ENCODE data around the gene PRDX6. TPM values are rescaled to one million over a fixed set of nuclear protein-coding genes. Genes with fewer than 3 reads are reported as not detected.

The PRDX6 gene
- total RNA-seq, 1 donor = 140 TPM

DNA sequence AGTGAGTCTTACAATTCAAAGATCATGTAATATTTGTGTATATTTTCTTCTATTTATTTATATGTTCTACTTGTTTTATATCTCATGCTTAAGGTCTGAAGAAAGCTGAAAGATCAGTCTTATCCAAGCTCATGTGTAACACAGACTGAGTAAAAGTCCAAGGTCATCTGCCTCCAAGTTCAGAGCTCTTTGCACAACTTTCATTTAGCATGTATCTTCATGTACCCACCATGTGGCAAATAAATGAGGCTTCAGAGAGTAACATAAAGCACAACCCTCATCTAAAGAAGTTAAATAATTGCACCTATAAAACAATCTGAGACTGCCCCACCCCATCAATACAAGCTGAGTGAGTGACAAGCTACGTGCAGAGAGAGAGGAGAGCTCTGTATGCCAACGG, 38.5 kb upstream of the PRDX6 start:
- Histone ChIP-seq H2AFZ (ENCODE audit: low read length) (no peak overlapping the region), H3K4me2 (ENCODE audit: insufficient read depth, low read length) (no peak overlapping the region), H3K27ac (ENCODE audit: low read depth, low read length) (no peak overlapping the region), H3K36me3 (ENCODE audit: insufficient read depth, low read length) (no peaks in the 10 kb centered on the region), H3K4me3 (ENCODE audit: insufficient read depth, low read length) (no peak overlapping the region), H3K9me3 (ENCODE audit: low read depth, low read length) (no peaks in the 10 kb centered on the region), H3K79me2 (ENCODE audit: insufficient read depth, low read length) (no peaks in the 10 kb centered on the region), H4K20me1 (ENCODE audit: insufficient read depth, low read length) (no peaks in the 10 kb centered on the region), H3K4me1 (ENCODE audit: insufficient read depth, low read length) (no peaks in the 10 kb centered on the region), H3K27me3 (ENCODE audit: insufficient read depth, low read length) (no peaks in the 10 kb centered on the region)
- DNase-seq (ENCODE audit: insufficient read length, low spot score, missing footprints) = no peak
- TF ChIP-seq, protein P1, sequence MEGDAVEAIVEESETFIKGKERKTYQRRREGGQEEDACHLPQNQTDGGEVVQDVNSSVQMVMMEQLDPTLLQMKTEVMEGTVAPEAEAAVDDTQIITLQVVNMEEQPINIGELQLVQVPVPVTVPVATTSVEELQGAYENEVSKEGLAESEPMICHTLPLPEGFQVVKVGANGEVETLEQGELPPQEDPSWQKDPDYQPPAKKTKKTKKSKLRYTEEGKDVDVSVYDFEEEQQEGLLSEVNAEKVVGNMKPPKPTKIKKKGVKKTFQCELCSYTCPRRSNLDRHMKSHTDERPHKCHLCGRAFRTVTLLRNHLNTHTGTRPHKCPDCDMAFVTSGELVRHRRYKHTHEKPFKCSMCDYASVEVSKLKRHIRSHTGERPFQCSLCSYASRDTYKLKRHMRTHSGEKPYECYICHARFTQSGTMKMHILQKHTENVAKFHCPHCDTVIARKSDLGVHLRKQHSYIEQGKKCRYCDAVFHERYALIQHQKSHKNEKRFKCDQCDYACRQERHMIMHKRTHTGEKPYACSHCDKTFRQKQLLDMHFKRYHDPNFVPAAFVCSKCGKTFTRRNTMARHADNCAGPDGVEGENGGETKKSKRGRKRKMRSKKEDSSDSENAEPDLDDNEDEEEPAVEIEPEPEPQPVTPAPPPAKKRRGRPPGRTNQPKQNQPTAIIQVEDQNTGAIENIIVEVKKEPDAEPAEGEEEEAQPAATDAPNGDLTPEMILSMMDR (IDR thresholded peaks at IDR 0.05; ENCODE audit: extremely low read depth, low read depth, low read length) = no peak

DNA sequence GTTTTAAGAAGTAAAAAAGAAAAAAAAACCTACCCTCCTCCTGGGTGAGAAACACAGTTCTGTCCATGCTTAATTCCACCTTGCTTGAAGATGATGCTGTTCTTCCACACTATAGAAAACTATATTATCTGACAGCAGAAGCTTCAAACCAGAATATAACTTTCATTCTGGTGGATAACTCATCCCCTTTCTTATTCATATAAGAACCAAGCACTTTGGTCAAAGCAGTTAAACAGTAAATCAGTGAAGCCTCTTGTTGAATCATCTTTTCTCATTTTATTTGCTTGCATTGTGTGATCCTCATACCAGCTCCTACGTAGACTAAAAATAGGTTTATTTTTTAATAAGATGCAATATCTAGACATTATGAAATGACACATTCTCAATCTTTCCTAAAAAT, 36.7 kb upstream of the PRDX6 start:
- Histone ChIP-seq H2AFZ (ENCODE audit: low read length) (no peak overlapping the region), H3K4me3 (ENCODE audit: insufficient read depth, low read length) (no peak overlapping the region), H3K27me3 (ENCODE audit: insufficient read depth, low read length) (no peaks in the 10 kb centered on the region), H3K9me3 (ENCODE audit: low read depth, low read length) (no peaks in the 10 kb centered on the region), H3K79me2 (ENCODE audit: insufficient read depth, low read length) (no peaks in the 10 kb centered on the region), H3K4me1 (ENCODE audit: insufficient read depth, low read length) (no peaks in the 10 kb centered on the region), H3K4me2 (ENCODE audit: insufficient read depth, low read length) (no peak overlapping the region), H3K36me3 (ENCODE audit: insufficient read depth, low read length) (no peaks in the 10 kb centered on the region), H3K27ac (ENCODE audit: low read depth, low read length) (no peak overlapping the region), H4K20me1 (ENCODE audit: insufficient read depth, low read length) (no peaks in the 10 kb centered on the region)
- TF ChIP-seq, protein P1 (IDR thresholded peaks at IDR 0.05; ENCODE audit: extremely low read depth, low read depth, low read length) = no peak
- DNase-seq (ENCODE audit: insufficient read length, low spot score, missing footprints) = no peak

DNA sequence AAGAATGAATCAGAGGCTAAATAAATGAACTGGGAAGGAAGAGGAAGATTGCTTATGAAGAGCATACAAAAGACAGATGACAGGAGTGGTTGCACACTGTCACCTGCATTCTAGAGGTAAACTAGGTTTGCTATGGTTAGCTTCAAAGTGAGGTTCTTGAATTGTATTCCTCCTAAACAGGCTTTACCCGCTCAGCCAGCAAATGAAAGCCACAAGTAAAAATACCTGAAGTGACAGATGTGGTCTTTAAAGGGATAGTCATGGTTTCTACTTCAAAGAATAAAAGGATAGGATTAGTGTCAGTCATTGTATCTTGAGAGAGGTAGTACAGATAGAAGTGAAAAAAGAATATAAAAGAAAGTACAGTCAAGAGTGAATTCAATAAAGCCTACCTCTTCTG, 32.4 kb upstream of the PRDX6 start:
- H3K4me3 ChIP-seq (ENCODE audit: insufficient read depth, low read length) = no peak overlapping the region
- no peaks in the 10 kb centered on the region for H3K79me2 ChIP-seq (ENCODE audit: insufficient read depth, low read length)
- no peak overlapping the region for H2AFZ ChIP-seq (ENCODE audit: low read length)
- H4K20me1 ChIP-seq (ENCODE audit: insufficient read depth, low read length) = no peaks in the 10 kb centered on the region
- no peak overlapping the region for H3K4me2 ChIP-seq (ENCODE audit: insufficient read depth, low read length)
- no peak for DNase-seq (ENCODE audit: insufficient read length, low spot score, missing footprints)
- TF ChIP-seq, protein P1 (IDR thresholded peaks at IDR 0.05; ENCODE audit: extremely low read depth, low read depth, low read length) = no peak
- H3K27ac ChIP-seq (ENCODE audit: low read depth, low read length) = no peak overlapping the region
- no peaks in the 10 kb centered on the region for H3K9me3 ChIP-seq (ENCODE audit: low read depth, low read length)
- no peaks in the 10 kb centered on the region for H3K36me3 ChIP-seq (ENCODE audit: insufficient read depth, low read length)
- H3K4me1 ChIP-seq (ENCODE audit: insufficient read depth, low read length) = no peaks in the 10 kb centered on the region
- no peaks in the 10 kb centered on the region for H3K27me3 ChIP-seq (ENCODE audit: insufficient read depth, low read length)

- no peak overlapping the region for H3K4me3 ChIP-seq (ENCODE audit: insufficient read depth, low read length)
- H3K4me1 ChIP-seq (ENCODE audit: insufficient read depth, low read length) = no peaks in the 10 kb centered on the region
- H3K36me3 ChIP-seq (ENCODE audit: insufficient read depth, low read length) = no peaks in the 10 kb centered on the region
- H3K27me3 ChIP-seq (ENCODE audit: insufficient read depth, low read length) = no peaks in the 10 kb centered on the region
- DNase-seq (ENCODE audit: insufficient read length, low spot score, missing footprints) = no peak
- no peaks in the 10 kb centered on the region for H3K9me3 ChIP-seq (ENCODE audit: low read depth, low read length)
- H3K79me2 ChIP-seq (ENCODE audit: insufficient read depth, low read length) = no peaks in the 10 kb centered on the region
- TF ChIP-seq, protein P1 (IDR thresholded peaks at IDR 0.05; ENCODE audit: extremely low read depth, low read depth, low read length) = no peak
- H2AFZ ChIP-seq (ENCODE audit: low read length) = no peak overlapping the region
- no peak overlapping the region for H3K4me2 ChIP-seq (ENCODE audit: insufficient read depth, low read length)
- H4K20me1 ChIP-seq (ENCODE audit: insufficient read depth, low read length) = no peaks in the 10 kb centered on the region
- H3K27ac ChIP-seq (ENCODE audit: low read depth, low read length) = no peak overlapping the region
Measured at GRCh38 chr1:173445164-173445563, 32.0 kb upstream of the PRDX6 start.
